Measurements from ENCODE around the gene CLINT1. TPM values are rescaled to one million over a fixed set of nuclear protein-coding genes. Genes with fewer than 3 reads are reported as not detected.

CLINT1 gene
- total and polyA plus RNA-seq, 9 of the 15 experiments (the other 6 are each of a cell fraction or from before 2014, with no cell fraction given): 23.6 to 125 (median 71.4) TPM

DNA sequence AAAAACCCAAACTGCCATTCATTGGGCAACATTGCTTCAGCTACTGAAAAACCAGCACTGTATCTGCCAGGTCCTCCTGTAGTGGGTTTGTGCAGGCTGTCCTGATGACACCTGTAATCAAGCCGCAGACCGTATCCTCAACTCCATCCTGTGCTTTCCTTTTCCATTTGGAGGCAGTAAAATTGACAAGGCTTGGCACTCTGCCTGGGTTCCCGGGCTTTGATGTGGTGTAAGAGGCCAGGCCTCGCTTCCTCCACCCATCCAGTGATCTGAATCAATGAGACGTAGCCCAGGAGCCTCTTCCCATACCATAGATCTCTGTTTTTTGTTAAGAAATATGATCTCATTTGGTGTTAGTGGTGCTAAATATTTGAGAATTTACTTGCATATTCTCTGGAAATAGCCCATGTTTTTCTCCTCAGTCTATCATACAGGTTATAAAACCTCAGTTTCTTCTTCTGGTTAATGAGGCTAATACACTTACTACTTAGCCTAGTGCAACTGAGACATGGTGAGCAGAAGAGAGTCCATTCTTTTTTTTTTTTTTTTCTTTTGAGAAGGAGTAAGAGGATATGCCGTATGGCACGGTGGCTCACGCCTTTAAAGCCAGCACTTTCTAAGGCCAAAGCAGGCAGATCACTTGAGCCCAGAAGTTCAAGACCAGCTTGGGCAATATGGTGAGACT lies 80.7 kb downstream of the CLINT1 start:
- no peak for FAIRE-seq
- TF ChIP-seq, protein P1, sequence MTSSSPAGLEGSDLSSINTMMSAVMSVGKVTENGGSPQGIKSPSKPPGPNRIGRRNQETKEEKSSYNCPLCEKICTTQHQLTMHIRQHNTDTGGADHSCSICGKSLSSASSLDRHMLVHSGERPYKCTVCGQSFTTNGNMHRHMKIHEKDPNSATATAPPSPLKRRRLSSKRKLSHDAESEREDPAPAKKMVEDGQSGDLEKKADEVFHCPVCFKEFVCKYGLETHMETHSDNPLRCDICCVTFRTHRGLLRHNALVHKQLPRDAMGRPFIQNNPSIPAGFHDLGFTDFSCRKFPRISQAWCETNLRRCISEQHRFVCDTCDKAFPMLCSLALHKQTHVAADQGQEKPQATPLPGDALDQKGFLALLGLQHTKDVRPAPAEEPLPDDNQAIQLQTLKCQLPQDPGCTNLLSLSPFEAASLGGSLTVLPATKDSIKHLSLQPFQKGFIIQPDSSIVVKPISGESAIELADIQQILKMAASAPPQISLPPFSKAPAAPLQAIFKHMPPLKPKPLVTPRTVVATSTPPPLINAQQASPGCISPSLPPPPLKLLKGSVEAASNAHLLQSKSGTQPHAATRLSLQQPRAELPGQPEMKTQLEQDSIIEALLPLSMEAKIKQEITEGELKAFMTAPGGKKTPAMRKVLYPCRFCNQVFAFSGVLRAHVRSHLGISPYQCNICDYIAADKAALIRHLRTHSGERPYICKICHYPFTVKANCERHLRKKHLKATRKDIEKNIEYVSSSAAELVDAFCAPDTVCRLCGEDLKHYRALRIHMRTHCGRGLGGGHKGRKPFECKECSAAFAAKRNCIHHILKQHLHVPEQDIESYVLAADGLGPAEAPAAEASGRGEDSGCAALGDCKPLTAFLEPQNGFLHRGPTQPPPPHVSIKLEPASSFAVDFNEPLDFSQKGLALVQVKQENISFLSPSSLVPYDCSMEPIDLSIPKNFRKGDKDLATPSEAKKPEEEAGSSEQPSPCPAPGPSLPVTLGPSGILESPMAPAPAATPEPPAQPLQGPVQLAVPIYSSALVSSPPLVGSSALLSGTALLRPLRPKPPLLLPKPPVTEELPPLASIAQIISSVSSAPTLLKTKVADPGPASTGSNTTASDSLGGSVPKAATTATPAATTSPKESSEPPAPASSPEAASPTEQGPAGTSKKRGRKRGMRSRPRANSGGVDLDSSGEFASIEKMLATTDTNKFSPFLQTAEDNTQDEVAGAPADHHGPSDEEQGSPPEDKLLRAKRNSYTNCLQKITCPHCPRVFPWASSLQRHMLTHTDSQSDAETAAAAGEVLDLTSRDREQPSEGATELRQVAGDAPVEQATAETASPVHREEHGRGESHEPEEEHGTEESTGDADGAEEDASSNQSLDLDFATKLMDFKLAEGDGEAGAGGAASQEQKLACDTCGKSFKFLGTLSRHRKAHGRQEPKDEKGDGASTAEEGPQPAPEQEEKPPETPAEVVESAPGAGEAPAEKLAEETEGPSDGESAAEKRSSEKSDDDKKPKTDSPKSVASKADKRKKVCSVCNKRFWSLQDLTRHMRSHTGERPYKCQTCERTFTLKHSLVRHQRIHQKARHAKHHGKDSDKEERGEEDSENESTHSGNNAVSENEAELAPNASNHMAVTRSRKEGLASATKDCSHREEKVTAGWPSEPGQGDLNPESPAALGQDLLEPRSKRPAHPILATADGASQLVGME (CRISPR knock-in tag; IDR thresholded peaks at IDR 0.05): no peak
- TF ChIP-seq NFIC (IDR thresholded peaks at IDR 0.05): 0 out of 2 replicates have a peak, but pooled peaks have one; percentile 10
- no peak overlapping the region; a peak in 1 of 4 replicates for H3K9ac ChIP-seq (ENCODE audit: insufficient read depth in 1 of 2, low read depth in 2 of 2, low read length in 2 of 2)
- peak; percentile 25; the same call in 2 of the 3 replicates for ATAC-seq
- peaks cover 7 to 23% of the 10 kb centered on the region in 2 experiments; a peak in 4 of 5 replicates for H3K27me3 ChIP-seq (ENCODE audit: control insufficient read depth in 2 of 2, insufficient read depth in 2 of 2, low read length in 2 of 2)
- no peaks in the 10 kb centered on the region for H4K20me1 ChIP-seq (replicated peaks; ENCODE audit: control insufficient read depth, insufficient read depth, low read length)
- intact Hi-C loops (cut with micrococcal nuclease) (no loop called here), in situ Hi-C loops (cut with MboI) (no loop called here)
- no peak overlapping the region for H3K4me3 ChIP-seq
- no TSS peak for BruUV-seq (replicated peaks)
- no peak overlapping the region for H3K4me2 ChIP-seq (ENCODE audit: insufficient read depth, low read length)
- H3K4me1 ChIP-seq (replicated peaks in 1 of 2; ENCODE audit: control insufficient read depth in 2 of 2, insufficient read depth in 2 of 2, low read length in 2 of 2): no peaks in the 10 kb centered on the region
- WGBS (ENCODE audit: insufficient coverage, low coverage, missing lambda C conversion rate): 6% methylated on average over 7 of the region's 8 CpGs
- no peaks in the 10 kb centered on the region for H3K79me2 ChIP-seq (ENCODE audit: control insufficient read depth, insufficient read depth, low read length)
- no peak overlapping the region for H3K27ac ChIP-seq (ENCODE audit: extremely low read depth, low read depth, low read length)
- no peaks in the 10 kb centered on the region for H3K9me3 ChIP-seq (replicated peaks; ENCODE audit: control insufficient read depth, insufficient read depth, low read depth, low read length)
- H3K9me1 ChIP-seq (ENCODE audit: control insufficient read depth, insufficient read depth, low read length): no peaks in the 10 kb centered on the region
- H3K36me3 ChIP-seq (ENCODE audit: control insufficient read depth, insufficient read depth, low read length): no peaks in the 10 kb centered on the region
- H2AFZ ChIP-seq (ENCODE audit: low read depth, low read length): 0 out of 2 replicates have a peak overlapping the region, but pooled peaks have one; percentile 23
- ChIA-PET POLR2A (no interaction called here), CTCF (ENCODE audit: low intra/inter-chr PET ratio) (interaction anchor here (0.6 kb wide), 1 partner anchor 34 kb away, joined by 3 read pairs; no protein-coding TSS in a partner anchor)
- DNase-seq (ENCODE audit: extremely low read depth in 1 of 4, low spot score in 3 of 4): peak in 1 of 4 experiments; percentile 17

All from K562 (cell line).